BE2C (cell line): ENCODE measurements around the gene SMAP2.

Experiments
- DNase-seq: peaks from one replicate; pipeline ENCODE4 v3.0.0-alpha.2; 2020
- H3K27me3 ChIP-seq: fragments of 250-450 bp; sonication (Bioruptor Pico); 2 replicates; pipeline ENCODE4 v1.5.1; 2020; ENCODE audit warnings: mild to moderate bottlenecking
- H3K36me3 ChIP-seq: fragments of 250-450 bp; sonication (Bioruptor Pico); 2 replicates; pipeline ENCODE4 v1.5.1; 2020; ENCODE audit warnings: mild to moderate bottlenecking
- H3K4me1 ChIP-seq: fragments of 250-450 bp; sonication (Bioruptor Pico); 2 replicates; pipeline ENCODE4 v1.5.1; 2020
- H3K4me3 ChIP-seq: 2 replicates; pipeline ENCODE4 v1.5.1; 2011; ENCODE audit warnings: low read depth, low read length
- H3K9me3 ChIP-seq: fragments of 250-450 bp; sonication (Bioruptor Pico); 2 replicates; pipeline ENCODE4 v1.5.1; 2020
- TF ChIP-seq, protein P1 (sequence below): IDR thresholded peaks from 2 replicates; pipeline ENCODE4 v1.5.1; 2012; ENCODE audit warnings: mild to moderate bottlenecking, low read depth, low read length

The SMAP2 gene

DNA sequence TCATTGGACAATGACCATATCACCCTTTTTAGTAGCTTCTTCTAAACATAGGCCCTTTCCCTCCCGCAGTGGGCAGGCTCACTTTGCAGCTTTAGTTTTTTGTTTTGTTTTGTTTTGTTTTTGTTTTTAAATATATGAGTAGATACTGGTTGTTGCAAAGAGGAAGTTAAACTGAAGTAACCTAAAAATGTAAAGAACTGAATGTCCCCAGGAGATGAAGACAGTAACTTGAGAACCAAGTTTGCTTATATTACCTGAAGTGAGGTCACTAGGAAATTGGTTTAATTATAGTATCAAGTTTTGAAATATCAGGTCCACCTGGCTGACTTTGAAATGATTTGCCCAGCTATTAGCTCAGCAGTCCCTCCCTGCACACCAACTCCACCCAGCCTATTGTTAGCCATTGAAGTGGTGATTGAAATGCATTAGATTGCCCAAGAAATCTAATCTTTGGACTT lies 18.2 kb downstream of the SMAP2 start:
- TF ChIP-seq, protein P1, sequence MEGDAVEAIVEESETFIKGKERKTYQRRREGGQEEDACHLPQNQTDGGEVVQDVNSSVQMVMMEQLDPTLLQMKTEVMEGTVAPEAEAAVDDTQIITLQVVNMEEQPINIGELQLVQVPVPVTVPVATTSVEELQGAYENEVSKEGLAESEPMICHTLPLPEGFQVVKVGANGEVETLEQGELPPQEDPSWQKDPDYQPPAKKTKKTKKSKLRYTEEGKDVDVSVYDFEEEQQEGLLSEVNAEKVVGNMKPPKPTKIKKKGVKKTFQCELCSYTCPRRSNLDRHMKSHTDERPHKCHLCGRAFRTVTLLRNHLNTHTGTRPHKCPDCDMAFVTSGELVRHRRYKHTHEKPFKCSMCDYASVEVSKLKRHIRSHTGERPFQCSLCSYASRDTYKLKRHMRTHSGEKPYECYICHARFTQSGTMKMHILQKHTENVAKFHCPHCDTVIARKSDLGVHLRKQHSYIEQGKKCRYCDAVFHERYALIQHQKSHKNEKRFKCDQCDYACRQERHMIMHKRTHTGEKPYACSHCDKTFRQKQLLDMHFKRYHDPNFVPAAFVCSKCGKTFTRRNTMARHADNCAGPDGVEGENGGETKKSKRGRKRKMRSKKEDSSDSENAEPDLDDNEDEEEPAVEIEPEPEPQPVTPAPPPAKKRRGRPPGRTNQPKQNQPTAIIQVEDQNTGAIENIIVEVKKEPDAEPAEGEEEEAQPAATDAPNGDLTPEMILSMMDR = no peak
- H3K4me3 ChIP-seq = no peak overlapping the region
- H3K9me3 ChIP-seq = no peaks in the 10 kb centered on the region
- no peaks in the 10 kb centered on the region for H3K36me3 ChIP-seq
- H3K27me3 ChIP-seq = no peaks in the 10 kb centered on the region
- DNase-seq = no peak
- no peaks in the 10 kb centered on the region for H3K4me1 ChIP-seq

DNA sequence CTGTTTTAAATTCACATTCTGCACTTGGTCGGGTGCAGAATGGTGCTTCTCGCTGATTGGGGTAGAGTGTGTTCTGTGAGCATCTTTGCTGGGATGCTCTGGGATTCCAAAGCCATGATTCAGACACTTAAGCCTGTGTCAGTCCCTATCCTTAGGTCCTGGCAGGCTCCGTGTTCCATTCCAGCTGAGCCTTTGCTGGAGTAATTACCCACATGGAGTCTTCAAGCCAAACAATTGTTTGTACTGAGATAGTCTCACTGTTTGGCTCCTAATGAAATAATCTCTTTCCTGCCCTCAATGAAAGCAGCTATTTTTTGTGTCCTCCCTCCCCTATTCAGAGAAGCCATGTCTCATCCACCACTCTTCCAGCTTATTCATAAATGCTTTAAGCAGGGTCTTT lies 18.7 kb downstream of the SMAP2 start:
- no peaks in the 10 kb centered on the region for H3K9me3 ChIP-seq
- TF ChIP-seq, protein P1 = no peak
- no peak overlapping the region for H3K4me3 ChIP-seq
- H3K4me1 ChIP-seq = no peaks in the 10 kb centered on the region
- no peaks in the 10 kb centered on the region for H3K27me3 ChIP-seq
- H3K36me3 ChIP-seq = no peaks in the 10 kb centered on the region
- DNase-seq = no peak

DNA sequence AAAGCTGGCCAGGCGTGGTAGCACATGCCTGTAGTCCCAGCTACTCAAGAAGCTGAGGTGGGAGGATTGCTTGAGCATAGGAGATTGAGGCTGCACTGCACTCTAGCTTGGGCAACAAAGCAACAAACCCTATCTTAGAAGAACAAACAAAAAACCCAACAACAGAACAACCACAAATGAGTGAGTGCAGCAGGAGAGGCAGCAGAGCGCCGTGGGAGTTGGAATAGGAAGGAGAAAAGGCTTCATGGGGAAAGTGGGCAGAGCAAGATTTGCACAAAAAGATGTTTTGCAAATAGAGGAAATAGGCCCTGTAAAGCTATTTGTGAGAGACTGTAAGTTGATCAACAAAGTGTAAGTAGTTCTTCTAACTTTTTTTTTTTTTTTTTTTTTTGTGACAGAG lies 19.6 kb downstream of the SMAP2 start:
- TF ChIP-seq, protein P1 = no peak
- H3K4me3 ChIP-seq = no peak overlapping the region
- H3K27me3 ChIP-seq = no peaks in the 10 kb centered on the region
- no peaks in the 10 kb centered on the region for H3K9me3 ChIP-seq
- H3K36me3 ChIP-seq = no peaks in the 10 kb centered on the region
- no peaks in the 10 kb centered on the region for H3K4me1 ChIP-seq
- DNase-seq = no peak

DNA sequence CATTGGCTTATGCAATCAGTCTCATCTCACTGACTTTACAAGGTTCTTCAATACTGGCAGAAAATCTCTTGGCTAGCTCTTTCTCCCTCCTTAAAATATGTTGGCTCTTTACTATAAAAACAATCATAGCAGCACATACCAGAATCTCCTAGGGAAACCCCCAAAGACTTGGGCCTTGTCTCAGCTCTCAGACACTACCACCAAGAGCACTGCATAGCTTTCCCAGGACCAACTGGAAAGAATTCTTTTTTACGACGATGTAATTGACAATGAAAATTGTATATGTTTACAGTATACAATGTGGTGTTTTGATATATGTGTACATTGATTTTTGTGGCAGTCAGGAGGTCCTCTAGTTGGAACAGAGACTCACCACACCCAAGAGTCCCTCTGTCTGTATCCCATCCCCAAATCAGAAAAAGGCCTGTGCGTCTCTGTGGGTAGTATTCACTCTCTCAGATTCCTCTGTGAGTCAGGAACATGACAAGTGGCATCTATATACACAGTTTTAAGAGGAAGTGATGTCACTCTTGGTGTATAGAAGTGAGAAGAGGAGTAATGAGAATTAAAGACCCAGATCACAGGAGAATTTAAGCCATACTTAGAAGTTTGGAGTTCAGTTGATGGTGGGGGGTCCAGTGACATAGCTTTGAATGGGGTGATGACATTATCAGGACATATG lies 21.1 kb downstream of the SMAP2 start:
- no peaks in the 10 kb centered on the region for H3K9me3 ChIP-seq
- no peaks in the 10 kb centered on the region for H3K27me3 ChIP-seq
- TF ChIP-seq, protein P1 = no peak
- no peaks in the 10 kb centered on the region for H3K36me3 ChIP-seq
- no peak for DNase-seq
- H3K4me3 ChIP-seq = no peak overlapping the region
- no peaks in the 10 kb centered on the region for H3K4me1 ChIP-seq

DNA sequence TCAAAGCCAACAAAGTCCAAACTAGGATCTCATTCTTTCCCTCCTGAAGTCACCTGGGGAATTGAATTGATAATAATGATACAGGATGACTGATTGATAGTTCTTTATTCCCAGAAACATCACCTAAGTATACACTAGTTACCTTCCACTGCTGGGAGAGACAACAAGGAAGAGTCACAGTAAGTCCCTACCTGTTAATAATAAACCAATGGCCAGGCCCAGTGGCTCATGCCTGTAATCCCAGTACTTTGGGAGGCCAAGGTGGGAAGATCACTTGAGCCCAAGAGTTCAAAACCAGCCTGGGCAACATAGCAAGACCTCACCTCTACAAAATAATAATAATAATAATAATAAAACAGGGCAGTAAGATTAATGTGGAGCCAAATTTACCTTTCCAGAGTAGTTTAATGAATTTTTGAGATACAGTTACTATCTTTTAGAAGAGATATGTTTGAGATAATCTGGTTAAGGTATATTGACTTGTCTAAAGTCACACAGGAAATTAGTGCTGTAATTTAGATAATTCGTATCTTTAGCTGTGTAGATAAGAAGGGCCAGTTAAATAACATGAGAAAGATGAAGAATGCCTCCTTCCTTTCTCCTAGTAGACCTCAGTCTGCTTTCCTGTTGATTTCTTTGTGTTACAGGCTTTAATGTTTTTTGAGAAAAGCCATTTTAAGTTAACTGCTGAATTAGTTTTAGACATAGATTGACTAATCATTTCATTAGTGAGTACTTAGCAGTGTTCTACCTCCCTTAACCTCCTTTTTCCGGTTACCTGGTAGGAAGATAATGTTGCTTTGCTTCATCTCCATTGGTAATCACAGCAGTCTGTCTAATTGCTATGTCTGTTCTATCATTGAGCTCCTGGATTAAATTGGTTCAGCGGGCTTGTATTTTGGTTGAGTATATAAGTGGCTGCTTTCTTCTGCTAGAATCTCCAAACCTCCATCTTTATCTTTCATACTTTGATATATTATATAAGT lies 22.0 kb downstream of the SMAP2 start:
- TF ChIP-seq, protein P1 = no peak
- Histone ChIP-seq H3K36me3 (no peaks in the 10 kb centered on the region), H3K9me3 (no peaks in the 10 kb centered on the region), H3K4me1 (no peaks in the 10 kb centered on the region), H3K27me3 (no peaks in the 10 kb centered on the region), H3K4me3 (no peak overlapping the region)
- no peak for DNase-seq
